Activated naive CD8-positive, alpha-beta T cell treated with anti-CD3 and anti-CD28 coated beads, Interleukin-2, amount 10 ng/mL, durations not matched to agents 7 days and 5 days (primary cell): ENCODE measurements around the gene TTC33. TPM values are rescaled to one million over a fixed set of nuclear protein-coding genes. Genes with fewer than 3 reads are reported as not detected.

ENCODE experiments used
- total RNA-seq, 2 experiments: library from RNA; stranded (reverse); gene quantifications; one replicate each; pipeline ENCODE4 v1.2.3, GENCODE V29; 2021

TTC33 gene
- total RNA-seq, 2 experiments from 2014 or later: 12.2 to 14.8 TPM

Other genes starting within 250 kb of the TTC33 start
- 10 to 100 TPM; 51.4 to 53.8 TPM for gene PTGER4, start 76.0 kb downstream of the TTC33 start, total RNA-seq
- 10 to 100 TPM; 86.4 to 86.7 TPM for gene PRKAA1, start 42.4 kb upstream of the TTC33 start, total RNA-seq
- gene RPL37, start 79.3 kb upstream of the TTC33 start, total RNA-seq: 1,000 to 10,000 TPM; 1,700 to 1,758 TPM
- gene CARD6, start 85.4 kb upstream of the TTC33 start, total RNA-seq: 1 to 10 TPM; 3.5 to 4.4 TPM
- not detected for gene C7, start 153.5 kb upstream of the TTC33 start, total RNA-seq